T47D (cell line): ENCODE results near the gene EVA1A.

ENCODE experiments used
- DNase-seq, 2 experiments: peaks; one replicate each; pipeline versions ENCODE4 v3.0.0 to v3.0.0-alpha.2; 2011 to 2012; ENCODE audit warnings: low read depth in 1 of 2, low spot score in 1 of 2
- JUND ChIP-seq: IDR thresholded peaks from 2 replicates; pipeline ENCODE4 v1.6.1; 2012; ENCODE audit warnings: low read depth
- in situ Hi-C: cut with HindIII; loops from 2 replicates; pipeline ENCODE4 v1.10.0; 2016; ENCODE audit warnings: low sequenced_read_pairs, low pct_unique_long_range_greater_than_20kb

The EVA1A gene

DNA sequence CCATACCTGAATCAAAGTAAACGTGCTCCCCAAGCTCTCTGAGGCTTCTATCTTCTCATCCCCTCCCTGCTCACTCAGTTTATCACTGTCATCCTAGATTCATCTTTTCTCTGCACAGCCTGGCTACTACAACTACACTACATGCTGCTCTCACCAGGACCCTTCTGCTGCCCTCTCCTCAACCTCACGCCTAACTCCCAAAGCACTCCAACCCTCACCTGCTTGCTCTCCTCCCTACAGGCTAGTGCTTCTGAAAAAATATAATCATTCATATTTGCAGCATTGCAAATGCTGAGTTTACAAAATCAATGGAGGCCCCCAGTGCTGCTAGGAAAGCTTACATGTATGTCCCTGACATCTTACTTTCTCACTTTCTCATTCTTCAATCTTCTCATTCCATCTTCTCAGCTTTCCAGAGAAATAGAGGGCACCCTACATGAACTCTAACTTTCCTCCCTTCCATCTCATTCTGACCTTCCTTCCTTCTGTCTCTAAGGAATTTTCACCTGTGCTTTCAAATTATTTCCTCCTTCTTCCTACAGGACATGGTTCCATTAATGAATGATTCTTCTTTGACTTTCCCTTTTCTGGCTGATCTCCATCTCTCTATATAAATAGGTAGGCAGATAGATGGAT, 36.3 kb downstream of the EVA1A start:
- in situ Hi-C loops, result no loop called here
- no peak for TF ChIP-seq JUND
- DNase-seq, result no peak

DNA sequence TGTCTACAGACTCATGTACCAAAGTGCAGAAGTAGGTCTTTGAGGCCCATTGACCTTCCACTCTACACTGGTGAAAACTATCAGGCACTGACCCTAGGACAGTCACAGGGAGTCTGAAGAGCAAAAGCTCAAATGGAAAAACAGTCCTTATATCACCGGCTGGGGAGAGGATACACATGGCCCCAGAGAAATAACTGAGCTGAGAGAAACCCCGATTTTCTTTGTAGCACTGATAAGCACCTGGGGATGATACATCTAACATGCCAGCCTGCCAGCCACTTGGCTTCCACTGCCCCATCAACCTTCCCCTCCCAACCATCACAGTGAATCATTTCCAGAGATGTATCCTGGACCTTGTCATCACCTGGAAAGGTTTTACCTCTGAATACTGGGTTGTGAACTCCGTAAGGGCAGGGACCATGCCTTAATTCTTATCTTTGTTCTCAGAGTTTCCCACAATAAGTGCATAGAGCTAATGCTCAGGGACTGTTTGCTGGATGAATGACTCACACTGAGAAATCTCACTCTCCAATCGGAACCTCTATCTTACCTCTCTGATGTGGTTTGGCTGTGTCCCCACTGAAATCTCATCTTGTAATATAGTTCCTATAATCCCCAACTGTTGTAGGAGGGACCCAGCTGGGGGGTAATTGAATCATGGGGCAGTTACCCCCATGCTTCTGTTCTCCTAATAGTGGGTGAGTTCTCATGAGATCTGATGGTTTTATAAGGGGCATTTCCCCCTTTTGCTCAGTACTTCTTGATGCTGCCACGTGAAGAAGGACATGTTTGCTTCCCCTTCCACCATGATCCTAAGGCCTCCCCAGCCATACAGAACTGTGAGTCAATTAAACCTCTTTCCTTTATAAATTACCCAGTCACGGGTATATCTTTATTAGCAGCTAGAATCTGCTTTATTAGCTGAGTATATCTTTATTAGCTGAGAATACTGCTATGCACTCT, 37.1 kb downstream of the EVA1A start:
- in situ Hi-C loops, result no loop called here
- TF ChIP-seq JUND, result no peak
- no peak for DNase-seq

DNA sequence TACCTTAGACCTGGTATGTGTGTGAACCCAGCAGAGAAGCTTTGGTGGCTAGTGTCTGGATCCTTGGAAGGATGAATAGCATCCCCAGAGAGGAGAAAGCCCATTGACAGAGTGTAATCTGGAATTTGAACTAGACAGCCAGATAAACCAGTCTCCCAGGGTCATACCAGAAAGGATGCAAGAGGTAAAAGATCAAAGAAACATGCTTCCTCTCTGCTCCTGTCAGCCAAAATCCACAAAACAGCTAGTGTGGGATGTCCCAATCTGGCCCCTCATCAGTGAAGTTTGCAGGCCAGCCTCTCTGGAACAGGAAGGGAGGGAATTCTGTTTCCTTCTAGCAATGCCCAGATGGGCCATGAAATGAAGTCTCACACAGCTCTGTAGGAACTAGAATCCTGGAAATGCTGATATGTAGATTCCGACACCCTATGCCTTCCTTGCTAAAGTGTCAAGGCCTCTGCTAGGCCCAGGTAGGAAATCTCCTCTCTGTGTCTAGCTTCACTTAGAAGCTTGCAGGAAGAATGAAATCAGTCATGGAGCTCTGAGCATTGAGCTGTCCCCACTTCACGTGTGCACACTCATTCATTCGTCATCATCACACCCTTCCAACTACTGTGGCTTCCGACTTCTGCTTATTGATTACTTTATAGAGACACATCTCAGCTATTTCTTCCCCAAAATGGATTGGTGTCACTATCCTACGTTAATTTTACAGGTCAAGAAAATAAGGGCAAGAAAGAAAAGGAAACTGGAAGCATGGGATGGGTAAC, 38.0 kb downstream of the EVA1A start:
- TF ChIP-seq JUND, result no peak
- in situ Hi-C loops, result no loop called here
- no peak for DNase-seq

DNA sequence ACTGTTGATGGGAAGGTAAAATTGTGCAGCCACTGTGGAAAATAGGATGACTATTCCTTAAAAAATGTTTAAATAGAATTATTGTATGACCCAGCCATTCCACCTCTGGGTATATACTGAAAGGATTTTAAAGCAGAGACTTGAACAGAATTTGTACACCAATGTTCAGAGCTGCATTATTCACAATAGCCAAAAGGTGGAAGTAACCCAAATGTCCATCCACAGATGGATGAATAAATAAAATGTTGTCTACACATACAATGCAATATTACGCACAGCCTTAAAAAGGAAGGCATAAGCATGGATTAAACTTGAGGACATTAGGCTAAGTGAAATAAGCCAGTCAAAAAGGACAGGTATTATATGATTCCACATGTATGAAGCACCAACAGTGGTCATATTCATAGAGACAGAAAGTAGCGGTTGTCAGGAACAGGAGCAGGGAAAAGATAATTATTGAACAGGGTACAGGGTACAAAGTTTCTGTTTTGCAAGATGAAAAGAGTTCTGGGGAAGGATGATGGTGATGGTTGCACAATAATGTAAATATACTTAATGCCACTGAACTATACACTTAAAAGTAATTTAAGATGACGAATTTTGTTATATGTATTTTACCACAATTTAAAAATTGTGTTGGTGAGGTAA, 39.4 kb downstream of the EVA1A start:
- DNase-seq, result no peak
- in situ Hi-C loops, result no loop called here
- no peak for TF ChIP-seq JUND

DNA sequence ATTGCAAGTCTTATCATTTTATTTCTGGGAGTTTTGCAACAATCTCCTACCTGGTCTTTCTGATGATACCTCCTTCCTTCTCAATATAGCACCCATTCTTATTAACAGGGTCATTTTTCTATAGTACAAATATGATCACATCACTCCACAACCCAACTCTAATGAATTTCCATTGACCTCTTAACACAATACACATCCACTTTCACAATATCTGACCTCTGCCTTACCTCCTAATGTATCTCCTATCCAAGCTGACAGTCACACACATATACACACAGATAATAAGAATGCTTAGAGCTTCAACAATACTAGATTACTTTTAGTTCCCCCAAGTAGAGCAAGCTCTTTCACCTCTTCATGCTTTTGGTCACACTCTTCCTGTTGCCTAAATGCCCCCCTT, 40.9 kb downstream of the EVA1A start:
- no peak for TF ChIP-seq JUND
- in situ Hi-C loops, result no loop called here
- no peak for DNase-seq

DNA sequence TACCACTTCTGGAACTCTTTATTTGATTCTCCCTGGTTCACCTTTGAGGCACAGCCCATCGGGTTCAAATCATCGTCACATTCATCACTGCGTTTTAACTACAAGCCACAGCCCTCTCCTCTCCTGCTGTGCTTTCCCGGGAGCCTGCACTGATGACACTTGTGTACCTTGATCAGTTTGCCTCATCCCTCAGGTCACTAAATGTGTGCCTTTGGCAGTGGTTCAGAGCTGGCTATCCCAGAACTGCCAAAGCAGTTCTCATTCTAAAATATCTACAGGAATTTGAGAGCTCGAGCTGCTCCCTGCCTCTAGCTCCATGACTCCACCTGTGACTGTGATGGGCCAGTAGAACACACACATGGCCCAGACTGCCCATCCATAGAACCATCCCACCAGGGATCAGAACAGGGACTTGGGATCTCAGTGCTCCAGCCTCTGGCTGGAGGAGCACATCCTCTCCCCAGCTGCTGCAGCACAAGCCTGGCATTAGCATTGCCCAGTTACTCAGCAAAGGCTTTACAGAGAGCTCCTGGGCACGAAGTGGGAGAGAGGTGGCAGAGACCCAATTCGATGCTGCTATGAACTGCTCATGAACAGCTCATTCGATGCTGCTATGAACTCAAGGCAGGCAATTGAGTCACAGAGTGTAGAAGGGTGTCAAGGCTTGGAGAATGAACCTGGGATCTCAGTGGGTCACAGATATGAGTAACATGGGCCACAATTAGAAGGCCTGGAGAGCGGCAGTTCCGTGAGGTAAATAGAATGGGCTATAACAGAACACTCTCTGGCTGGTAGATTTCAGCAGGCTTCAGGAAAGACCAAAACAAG, 41.9 kb downstream of the EVA1A start:
- no peak for TF ChIP-seq JUND
- in situ Hi-C loops, result no loop called here

DNA sequence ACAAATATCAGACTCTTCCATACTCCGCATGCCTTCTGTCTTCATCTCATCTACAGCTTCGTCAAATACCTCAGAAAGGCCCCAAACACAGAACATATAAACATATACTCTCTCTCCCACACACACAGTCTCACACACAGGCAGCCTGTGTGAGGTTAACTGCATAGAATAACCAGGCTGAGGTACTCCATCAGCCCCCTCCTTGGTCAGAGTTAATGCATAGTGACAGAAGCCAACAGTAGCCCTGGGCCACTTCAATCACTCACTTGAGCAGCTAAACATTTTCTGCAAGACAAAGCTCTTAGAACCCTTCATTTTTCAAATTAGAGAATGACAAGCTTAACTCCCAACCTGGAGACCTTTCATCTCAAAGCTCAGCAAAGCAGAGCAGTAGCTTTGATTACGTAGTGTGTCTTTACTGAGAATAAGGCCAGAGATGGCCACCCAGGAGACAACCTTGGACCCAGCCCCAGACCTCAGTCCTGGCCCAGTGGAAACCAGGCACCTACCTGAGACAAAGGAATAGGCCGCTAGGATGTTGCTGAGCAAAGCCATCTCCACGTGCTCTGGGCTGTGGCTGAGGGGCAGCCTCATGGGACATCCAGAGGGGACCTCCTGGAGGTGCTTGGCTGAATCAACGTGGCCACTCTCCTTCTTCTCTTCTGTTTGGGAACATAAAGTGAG, 43.0 kb downstream of the EVA1A start:
- TF ChIP-seq JUND, result no peak
- DNase-seq, result no peak
- in situ Hi-C loops, result no loop called here

More for the DNA sequence above, 41.9 kb downstream of the EVA1A start:
- no peak for DNase-seq

DNA sequence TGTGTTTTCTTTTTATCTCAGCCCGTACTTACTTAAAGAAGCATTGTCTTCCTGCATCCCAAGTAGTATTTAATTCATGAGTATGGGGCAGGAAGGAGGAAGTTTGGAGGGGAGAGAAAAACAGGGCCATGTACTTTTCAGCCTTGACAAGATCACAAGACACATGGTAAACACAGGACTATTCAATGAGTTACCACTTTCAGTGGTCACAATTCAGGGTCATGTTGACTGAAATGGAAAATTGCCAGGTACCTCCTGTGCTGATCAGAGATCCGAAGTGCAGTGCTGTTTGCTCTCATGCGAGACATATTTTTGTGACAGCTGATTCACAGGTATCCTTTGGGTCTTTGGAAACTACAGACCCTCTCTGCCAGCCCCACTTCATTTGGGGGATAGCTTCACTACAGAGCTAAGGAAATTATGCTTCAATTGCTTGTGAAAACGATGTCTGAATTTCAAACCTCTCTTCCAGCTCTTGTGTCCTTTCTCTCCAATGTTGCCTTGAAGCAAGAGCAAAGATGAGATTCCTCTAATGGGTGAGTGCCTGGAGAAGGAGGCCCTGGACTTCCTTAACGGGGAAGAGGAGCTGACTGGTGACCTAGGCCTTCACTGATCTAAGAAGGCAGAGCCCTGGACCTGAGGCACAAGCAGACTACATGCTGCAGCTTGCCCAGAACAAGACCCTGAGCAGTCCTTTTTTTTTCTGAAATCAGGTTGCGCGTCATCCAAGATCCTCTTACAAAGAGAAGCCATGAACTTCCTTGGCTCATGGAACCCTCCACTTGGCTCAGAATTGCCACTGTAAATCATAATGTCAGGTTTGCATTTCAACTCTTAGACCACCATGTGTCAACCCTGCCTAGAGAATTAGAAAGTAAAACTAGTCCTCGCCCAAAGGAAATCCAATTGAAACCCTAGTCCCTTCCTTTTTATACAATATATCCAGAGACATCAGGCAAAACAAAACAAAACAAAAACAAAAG, 44.1 kb downstream of the EVA1A start:
- peak in 1 of 2 experiments; percentile 13 for DNase-seq
- TF ChIP-seq JUND, result no peak
- in situ Hi-C loops, result no loop called here

DNA sequence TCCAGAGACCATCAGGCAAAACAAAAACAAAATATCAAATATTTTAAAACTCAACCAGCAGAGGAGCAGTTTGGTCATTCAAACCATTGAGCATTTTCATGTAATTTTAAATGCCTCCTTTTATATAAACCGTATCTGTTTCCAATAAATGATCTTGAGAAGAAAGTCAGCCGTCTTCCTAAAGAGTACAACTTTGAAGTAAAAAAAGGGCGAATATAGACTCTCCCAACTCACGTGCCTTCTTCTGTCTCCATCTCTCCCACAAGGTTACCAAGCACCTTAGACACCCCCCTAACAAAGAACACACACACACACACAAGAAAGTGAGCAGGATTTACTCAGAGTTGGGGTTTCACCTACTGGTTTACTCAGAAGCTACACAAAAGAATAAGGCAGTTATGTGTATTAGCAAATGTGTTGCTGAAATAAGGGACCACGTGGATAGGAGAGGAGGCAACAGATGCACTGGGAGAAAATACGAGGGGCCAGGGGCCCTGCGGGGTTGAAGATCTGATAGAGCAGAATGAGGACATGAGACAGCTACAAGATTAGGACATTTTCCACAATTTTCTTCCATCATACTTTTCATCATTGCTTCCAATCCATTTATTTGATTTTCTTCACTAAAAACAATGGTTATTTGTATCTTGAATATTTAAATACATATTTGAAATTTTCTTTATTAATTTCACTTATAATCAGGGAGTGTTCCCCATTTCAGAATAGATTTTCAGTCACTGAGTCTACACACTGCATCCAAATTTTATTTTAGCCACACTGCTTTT, 45.0 kb downstream of the EVA1A start:
- no peak for DNase-seq
- in situ Hi-C loops, result no loop called here
- no peak for TF ChIP-seq JUND
